Left ventricle myocardium inferior (tissue), 1 donor: ENCODE measurements around the gene CHRM5. TPM values are rescaled to one million over a fixed set of nuclear protein-coding genes. Genes with fewer than 3 reads are reported as not detected.

Experiments
- DNase-seq: peaks from one replicate; pipeline ENCODE4 v3.0.0-alpha.2; 2020
- H3K27ac ChIP-seq: fragments of 200-600 bp; replicated peaks from 2 replicates; pipeline ENCODE4 v1.8.0; 2021
- H3K27me3 ChIP-seq: fragments of 200-600 bp; 2 replicates; pipeline ENCODE4 v1.8.0; 2021; ENCODE audit warnings: low read depth
- H3K36me3 ChIP-seq: fragments of 200-600 bp; 2 replicates; pipeline ENCODE4 v1.8.0; 2021
- H3K4me1 ChIP-seq: fragments of 200-600 bp; 2 replicates; pipeline ENCODE4 v1.8.0; 2021
- H3K4me3 ChIP-seq: fragments of 200-600 bp; 2 replicates; pipeline ENCODE4 v1.8.0; 2021; ENCODE audit warnings: mild to moderate bottlenecking, moderate library complexity
- H3K9me3 ChIP-seq: fragments of 200-600 bp; replicated peaks from 2 replicates; pipeline ENCODE4 v1.8.0; 2021
- CTCF ChIP-seq: fragments of 200-600 bp; IDR thresholded peaks from 2 replicates; pipeline ENCODE4 v1.8.0; 2021; ENCODE audit warnings: antibody characterized with exemption, mild to moderate bottlenecking, borderline replicate concordance
- intact Hi-C: fragments of 100-400 bp; cut with micrococcal nuclease; formaldehyde crosslinking; loops from one replicate; pipeline ENCODE4 v1.11.0; 2022
- total RNA-seq: library from RNA; stranded (reverse); fragmentation: NEBNext Ultra II Directional; extraction: Animal tissue kit (Norgen Biotek cat#: 25700); gene quantifications from one replicate; pipeline ENCODE4 v1.2.1, GENCODE V29; 2021
- donor health status: DM: no; HTN: yes; CAD: no; lungs with severe emphysema.

CHRM5 gene
- total RNA-seq, 1 donor from 2014 or later, result not detected

GRCh38 chr15:34027606-34028005, 59.3 kb downstream of the CHRM5 start:
- intact Hi-C loops, result no loop called here
- Histone ChIP-seq H3K4me1 (no peaks in the 10 kb centered on the region), H3K9me3 (peaks cover 7% of the 10 kb centered on the region), H3K27me3 (no peaks in the 10 kb centered on the region), H3K4me3 (no peak overlapping the region), H3K27ac (no peak overlapping the region), H3K36me3 (no peaks in the 10 kb centered on the region)
- no peak for TF ChIP-seq CTCF
- DNase-seq, result no peak

- TF ChIP-seq CTCF, result no peak
- Histone ChIP-seq H3K9me3 (peaks cover 7% of the 10 kb centered on the region), H3K27ac (no peak overlapping the region), H3K27me3 (no peaks in the 10 kb centered on the region), H3K4me3 (no peak overlapping the region), H3K4me1 (no peaks in the 10 kb centered on the region), H3K36me3 (no peaks in the 10 kb centered on the region)
- intact Hi-C loops, result no loop called here
- DNase-seq, result no peak
These were observed 63.9 kb downstream of the CHRM5 start for GRCh38 chr15:34031987-34032760.

GRCh38 chr15:34038023-34038870, 70.0 kb downstream of the CHRM5 start:
- DNase-seq, result peak; percentile 85
- intact Hi-C loops, result no loop called here

GRCh38 chr15:34038871-34039789, 70.8 kb downstream of the CHRM5 start, which contains the start of gene AVEN:
Gene AVEN, minus strand, starts transcription at chr15:34039204. Its CDS starts 158 bp downstream, at chr15:34039046.
- Histone ChIP-seq H3K36me3 (no peaks in the 10 kb centered on the region), H3K4me3 (peak within 1 kb of the TSS; percentile 90), H3K27me3 (no peaks in the 10 kb centered on the region), H3K9me3 (no peaks in the 10 kb centered on the region), H3K4me1 (peaks cover 29% of the 10 kb centered on the region), H3K27ac (peak within 1 kb of the TSS; percentile 99)
- intact Hi-C loops, result no loop called here
- TF ChIP-seq CTCF, result no peak
- peak; percentile 56 for DNase-seq

More at GRCh38 chr15:34038023-34038870, 70.0 kb downstream of the CHRM5 start:
- peaks cover 29% of the 10 kb centered on the region for H3K4me1 ChIP-seq
- peak overlapping the region; percentile 90 for H3K4me3 ChIP-seq
- H3K36me3 ChIP-seq, result no peaks in the 10 kb centered on the region
- H3K9me3 ChIP-seq, result no peaks in the 10 kb centered on the region
- no peak for TF ChIP-seq CTCF
- peak overlapping the region; percentile 99 for H3K27ac ChIP-seq
- no peaks in the 10 kb centered on the region for H3K27me3 ChIP-seq

GRCh38 chr15:34039790-34040113, 71.5 kb downstream of the CHRM5 start:
- H3K27me3 ChIP-seq, result no peaks in the 10 kb centered on the region
- intact Hi-C loops, result no loop called here
- peak overlapping the region; percentile 99 for H3K27ac ChIP-seq
- TF ChIP-seq CTCF, result no peak
- no peak for DNase-seq
- no peaks in the 10 kb centered on the region for H3K36me3 ChIP-seq
- H3K4me3 ChIP-seq, result peak overlapping the region; percentile 90
- H3K4me1 ChIP-seq, result peaks cover 29% of the 10 kb centered on the region
- H3K9me3 ChIP-seq, result no peaks in the 10 kb centered on the region
